Lower leg skin (tissue), 4 donors: ENCODE data around the gene GABRG3. TPM values are rescaled to one million over a fixed set of nuclear protein-coding genes. Genes with fewer than 3 reads are reported as not detected.

Source experiments
- DNase-seq, 2 donors: peaks; one replicate each; pipeline ENCODE4 v3.0.0-alpha.2; 2019; ENCODE audit warnings: low spot score in 2 of 2
- H3K4me3 ChIP-seq: fragments of 200-600 bp; sonication (generic); 2 replicates; pipeline ENCODE4 v1.5.1; 2017; ENCODE audit warnings: mild to moderate bottlenecking, low read depth; ENCODE audit not compliant: poor library complexity, severe bottlenecking
- CTCF ChIP-seq, 3 donors: fragments of 450-650 bp; IDR thresholded peaks; one replicate each; pipeline ENCODE4 v1.5.1; 2016; ENCODE audit warnings: antibody characterized with exemption in 3 of 3, mild to moderate bottlenecking in 3 of 3, moderate library complexity in 2 of 3
- POLR2A ChIP-seq, 2 donors: fragments of 450-650 bp; IDR thresholded peaks; one replicate each; pipeline ENCODE4 v1.6.1; 2016 to 2017; ENCODE audit warnings: antibody characterized with exemption in 2 of 2, mild to moderate bottlenecking in 1 of 2, moderate library complexity in 1 of 2
- WGBS, 2 donors: methylation state at CpG; one replicate each; pipeline ENCODE4 v1.1.5; 2018; 5-methylcytosine and 5-hydroxymethylcytosine counted together
- intact Hi-C: fragments of 100-400 bp; cut with DNase I; formaldehyde crosslinking; loops from one replicate; pipeline ENCODE4 v1.15.0; 2023; ENCODE audit warnings: low total_unique reads
- total RNA-seq, 4 donors: library from RNA; depleted of rRNA; stranded (reverse); fragments of >200 nt; gene quantifications; one replicate each; pipeline ENCODE4 v1.1.0, GENCODE V29; 2016

The GABRG3 gene
- total RNA-seq, 4 donors from 2014 or later: 0.12 to 0.49 (median 0.25) TPM

GRCh38 chr15:27167738-27168137, 196.8 kb downstream of the GABRG3 start:
- no peak overlapping the region for H3K4me3 ChIP-seq
- no peak for TF ChIP-seq POLR2A (IDR thresholded peaks at IDR 0.05)
- no peak for TF ChIP-seq CTCF (IDR thresholded peaks at IDR 0.05)
- 80 to 89% methylated on average over 10 of the region's 10 CpGs for WGBS, 2 donors
- intact Hi-C loops: no loop called here
- no peak for DNase-seq

GRCh38 chr15:27170851-27171250, 199.9 kb downstream of the GABRG3 start:
- TF ChIP-seq CTCF (IDR thresholded peaks at IDR 0.05) (no peak), POLR2A (IDR thresholded peaks at IDR 0.05) (no peak)
- WGBS, 2 donors: 84 to 85% methylated on average over 4 of the region's 4 CpGs
- no peak overlapping the region for H3K4me3 ChIP-seq
- intact Hi-C loops: no loop called here
- no peak for DNase-seq

- H3K4me3 ChIP-seq: no peak overlapping the region
- DNase-seq: no peak
- intact Hi-C loops: no loop called here
- no peak for TF ChIP-seq POLR2A (IDR thresholded peaks at IDR 0.05)
- TF ChIP-seq CTCF (IDR thresholded peaks at IDR 0.05): no peak
- 81 to 88% methylated on average over 5 of the region's 5 CpGs for WGBS, 2 donors
Measured at GRCh38 chr15:27172821-27173220, 201.8 kb downstream of the GABRG3 start.

- 81 to 90% methylated on average over 2 of the region's 2 CpGs for WGBS, 2 donors
- intact Hi-C loops: no loop called here
Measured at GRCh38 chr15:27175472-27176153, 204.6 kb downstream of the GABRG3 start.

GRCh38 chr15:27176785-27177406, 205.9 kb downstream of the GABRG3 start:
- 88 to 91% methylated on average over 4 of the region's 4 CpGs for WGBS, 2 donors
- no peak overlapping the region for H3K4me3 ChIP-seq
- DNase-seq: no peak
- TF ChIP-seq CTCF (IDR thresholded peaks at IDR 0.05) (no peak), POLR2A (IDR thresholded peaks at IDR 0.05) (no peak)
- intact Hi-C loops: no loop called here

More at GRCh38 chr15:27175472-27176153, 204.6 kb downstream of the GABRG3 start:
- H3K4me3 ChIP-seq: no peak overlapping the region
- TF ChIP-seq CTCF (IDR thresholded peaks at IDR 0.05) (no peak), POLR2A (IDR thresholded peaks at IDR 0.05) (no peak)
- DNase-seq: no peak
